DND-41 (cell line): Measurements from ENCODE around the gene TAT.

ENCODE experiments used
- ATAC-seq: fragments of 200-7000 bp; cut with Tn5 transposase; 3 replicates; pipeline ENCODE4 v1.9.1; 2021; ENCODE audit warnings: low read depth; ENCODE audit not compliant: insufficient read depth
- DNase-seq: peaks from one replicate; pipeline ENCODE4 v3.0.0-alpha.2; 2020
- H2AFZ ChIP-seq: 2 replicates; pipeline ENCODE4 v1.6.0; 2012; ENCODE audit warnings: low read depth, low read length
- H3K27ac ChIP-seq: 2 replicates; pipeline ENCODE4 v1.5.1; 2012; ENCODE audit warnings: low read length, inconsistent platforms
- H3K27me3 ChIP-seq: fragments of 200-600 bp; sonication (generic); 2 replicates; pipeline ENCODE4 v1.6.0; 2012; ENCODE audit warnings: low read length, mild to moderate bottlenecking, inconsistent platforms; ENCODE audit not compliant: insufficient read depth, poor library complexity
- H3K36me3 ChIP-seq: 2 replicates; pipeline ENCODE4 v1.5.1; 2012; ENCODE audit warnings: low read length, inconsistent platforms; ENCODE audit not compliant: insufficient read depth
- H3K4me1 ChIP-seq: 2 replicates; pipeline ENCODE4 v1.5.1; 2012; ENCODE audit warnings: mild to moderate bottlenecking, low read length; ENCODE audit not compliant: insufficient read depth
- H3K4me2 ChIP-seq: 2 replicates; pipeline ENCODE4 v1.6.0; 2012; ENCODE audit warnings: mild to moderate bottlenecking, moderate library complexity, low read length, inconsistent platforms; ENCODE audit not compliant: insufficient read depth
- H3K4me3 ChIP-seq, 2 experiments: fragments of 200-600 bp in 1 of 2; shearing (Covaris generic) in 1 of 2; 2 replicates each; pipeline ENCODE4 v1.5.1; 2012 to 2016; ENCODE audit warnings: inconsistent platforms in 2 of 2, low read length in 2 of 2, mild to moderate bottlenecking in 2 of 2, low read depth in 1 of 2, moderate library complexity in 1 of 2
- H3K79me2 ChIP-seq: 2 replicates; pipeline ENCODE4 v1.6.0; 2012; ENCODE audit warnings: low read length, inconsistent platforms; ENCODE audit not compliant: insufficient read depth
- H3K9ac ChIP-seq: 2 replicates; pipeline ENCODE4 v1.6.0; 2012; ENCODE audit warnings: low read depth, mild to moderate bottlenecking, inconsistent platforms, low read length, moderate library complexity
- H3K9me3 ChIP-seq: 2 replicates; pipeline ENCODE4 v1.5.1; 2012; ENCODE audit warnings: low read length, moderate library complexity, mild to moderate bottlenecking, inconsistent platforms; ENCODE audit not compliant: insufficient read depth, severe bottlenecking
- H4K20me1 ChIP-seq: 2 replicates; pipeline ENCODE4 v1.6.0; 2012; ENCODE audit warnings: low read length; ENCODE audit not compliant: insufficient read depth
- EZH2 ChIP-seq: IDR thresholded peaks from 3 replicates; pipeline ENCODE4 v1.6.1; 2012; ENCODE audit warnings: borderline replicate concordance, low read depth, mild to moderate bottlenecking, moderate library complexity, low read length, inconsistent platforms; ENCODE audit not compliant: severe bottlenecking
- TF ChIP-seq, protein P1 (sequence below): IDR thresholded peaks from 2 replicates; pipeline ENCODE4 v1.5.1; 2012; ENCODE audit warnings: borderline replicate concordance, low read length, moderate library complexity, mild to moderate bottlenecking; ENCODE audit not compliant: poor library complexity, severe bottlenecking; ENCODE audit errors: extremely low read depth

TAT gene

DNA sequence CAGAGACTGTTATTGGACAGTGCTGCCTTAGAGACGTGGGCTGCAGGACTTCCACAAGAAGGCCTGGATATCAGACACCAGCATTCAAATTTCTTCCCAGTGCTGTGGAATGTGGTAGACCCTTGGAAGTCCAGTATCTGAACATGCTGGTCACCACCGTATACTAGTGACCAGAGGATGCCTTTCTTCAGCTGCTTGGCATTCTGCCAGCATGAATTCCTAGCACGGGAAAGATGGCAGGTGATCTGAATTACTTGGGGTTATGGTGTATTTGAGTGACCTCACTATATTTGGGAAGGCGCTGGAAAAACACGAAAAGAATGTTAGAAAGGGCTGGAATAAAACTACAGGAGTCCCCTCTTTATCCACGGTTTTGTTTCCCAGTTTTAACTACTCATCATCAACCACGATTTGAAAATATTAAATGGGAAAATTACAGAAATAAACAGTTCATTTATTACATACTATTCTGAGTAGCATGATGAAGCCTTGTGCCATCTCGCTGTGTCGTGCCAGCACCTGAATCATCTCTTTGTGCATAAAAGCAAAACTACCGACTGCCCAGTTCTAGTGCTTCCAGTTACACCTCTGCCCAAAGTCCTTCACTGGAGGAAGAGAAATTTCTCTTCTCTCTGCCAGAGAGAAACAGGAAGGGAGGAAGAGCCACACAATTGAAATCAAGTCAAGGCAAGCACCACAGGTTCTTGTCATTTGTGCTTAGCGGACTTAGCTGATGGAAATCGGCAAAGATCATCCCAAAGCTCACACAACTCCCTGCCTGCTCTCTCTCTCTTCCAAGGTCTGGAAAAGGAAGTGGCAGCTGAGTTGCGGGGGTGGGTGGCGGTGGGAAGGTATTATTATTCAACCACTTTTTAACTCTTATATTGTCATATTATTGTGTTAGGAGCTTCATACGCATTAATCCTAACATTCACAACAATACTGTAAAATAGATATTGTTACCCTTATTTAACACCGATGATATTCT lies 52.0 kb downstream of the TAT start:
- H2AFZ ChIP-seq, result no peak overlapping the region
- no peaks in the 10 kb centered on the region for H4K20me1 ChIP-seq
- no peaks in the 10 kb centered on the region for H3K9me3 ChIP-seq
- DNase-seq (no peak), ATAC-seq (no peak)
- no peak overlapping the region for H3K4me3 ChIP-seq
- H3K4me2 ChIP-seq, result no peak overlapping the region
- no peaks in the 10 kb centered on the region for H3K4me1 ChIP-seq
- no peaks in the 10 kb centered on the region for H3K79me2 ChIP-seq
- TF ChIP-seq, protein P1, sequence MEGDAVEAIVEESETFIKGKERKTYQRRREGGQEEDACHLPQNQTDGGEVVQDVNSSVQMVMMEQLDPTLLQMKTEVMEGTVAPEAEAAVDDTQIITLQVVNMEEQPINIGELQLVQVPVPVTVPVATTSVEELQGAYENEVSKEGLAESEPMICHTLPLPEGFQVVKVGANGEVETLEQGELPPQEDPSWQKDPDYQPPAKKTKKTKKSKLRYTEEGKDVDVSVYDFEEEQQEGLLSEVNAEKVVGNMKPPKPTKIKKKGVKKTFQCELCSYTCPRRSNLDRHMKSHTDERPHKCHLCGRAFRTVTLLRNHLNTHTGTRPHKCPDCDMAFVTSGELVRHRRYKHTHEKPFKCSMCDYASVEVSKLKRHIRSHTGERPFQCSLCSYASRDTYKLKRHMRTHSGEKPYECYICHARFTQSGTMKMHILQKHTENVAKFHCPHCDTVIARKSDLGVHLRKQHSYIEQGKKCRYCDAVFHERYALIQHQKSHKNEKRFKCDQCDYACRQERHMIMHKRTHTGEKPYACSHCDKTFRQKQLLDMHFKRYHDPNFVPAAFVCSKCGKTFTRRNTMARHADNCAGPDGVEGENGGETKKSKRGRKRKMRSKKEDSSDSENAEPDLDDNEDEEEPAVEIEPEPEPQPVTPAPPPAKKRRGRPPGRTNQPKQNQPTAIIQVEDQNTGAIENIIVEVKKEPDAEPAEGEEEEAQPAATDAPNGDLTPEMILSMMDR, result no peak
- no peak for TF ChIP-seq EZH2
- peaks cover 4% of the 10 kb centered on the region for H3K27me3 ChIP-seq
- no peak overlapping the region for H3K9ac ChIP-seq
- no peaks in the 10 kb centered on the region for H3K36me3 ChIP-seq
- no peak overlapping the region for H3K27ac ChIP-seq

DNA sequence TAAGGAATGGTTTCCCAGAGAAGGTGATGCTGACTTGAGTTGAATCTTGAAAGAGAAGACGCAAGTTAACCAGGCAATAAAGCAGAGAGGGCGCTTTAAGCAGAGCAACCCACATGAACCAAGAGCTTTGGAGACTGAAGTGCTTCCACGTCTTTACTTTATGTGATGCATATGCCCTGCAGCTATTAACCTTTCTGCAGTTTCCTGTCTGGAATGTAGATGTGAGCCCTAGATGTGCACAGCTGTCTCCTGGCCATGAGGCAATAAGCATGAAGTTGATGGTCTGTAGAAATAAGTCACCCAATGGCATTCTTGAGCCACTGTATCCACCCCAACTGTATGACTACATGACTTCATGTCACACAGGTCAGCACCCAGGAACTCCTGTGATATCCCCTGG lies 56.3 kb downstream of the TAT start:
- no peaks in the 10 kb centered on the region for H3K36me3 ChIP-seq
- H3K4me1 ChIP-seq, result no peaks in the 10 kb centered on the region
- no peak overlapping the region for H3K4me3 ChIP-seq
- ATAC-seq, result no peak
- no peak overlapping the region for H3K4me2 ChIP-seq
- H3K27ac ChIP-seq, result no peak overlapping the region
- no peak overlapping the region for H3K9ac ChIP-seq
- no peaks in the 10 kb centered on the region for H3K9me3 ChIP-seq
- H2AFZ ChIP-seq, result no peak overlapping the region
- no peak for TF ChIP-seq EZH2
- TF ChIP-seq, protein P1, result no peak
- no peaks in the 10 kb centered on the region for H4K20me1 ChIP-seq
- no peak for DNase-seq
- H3K79me2 ChIP-seq, result no peaks in the 10 kb centered on the region
- H3K27me3 ChIP-seq, result no peaks in the 10 kb centered on the region
